ENCODE data around the gene RANBP1. TPM values are rescaled to one million over a fixed set of nuclear protein-coding genes. Genes with fewer than 3 reads are reported as not detected.

The RANBP1 gene
- polyA plus RNA-seq, 2 of the 4 experiments (the other 2 are of a cell fraction): 239 to 338 TPM

GRCh38 chr22:20153945-20154344 is 38.0 kb downstream of the RANBP1 start (continued):
- TF ChIP-seq, protein P1, sequence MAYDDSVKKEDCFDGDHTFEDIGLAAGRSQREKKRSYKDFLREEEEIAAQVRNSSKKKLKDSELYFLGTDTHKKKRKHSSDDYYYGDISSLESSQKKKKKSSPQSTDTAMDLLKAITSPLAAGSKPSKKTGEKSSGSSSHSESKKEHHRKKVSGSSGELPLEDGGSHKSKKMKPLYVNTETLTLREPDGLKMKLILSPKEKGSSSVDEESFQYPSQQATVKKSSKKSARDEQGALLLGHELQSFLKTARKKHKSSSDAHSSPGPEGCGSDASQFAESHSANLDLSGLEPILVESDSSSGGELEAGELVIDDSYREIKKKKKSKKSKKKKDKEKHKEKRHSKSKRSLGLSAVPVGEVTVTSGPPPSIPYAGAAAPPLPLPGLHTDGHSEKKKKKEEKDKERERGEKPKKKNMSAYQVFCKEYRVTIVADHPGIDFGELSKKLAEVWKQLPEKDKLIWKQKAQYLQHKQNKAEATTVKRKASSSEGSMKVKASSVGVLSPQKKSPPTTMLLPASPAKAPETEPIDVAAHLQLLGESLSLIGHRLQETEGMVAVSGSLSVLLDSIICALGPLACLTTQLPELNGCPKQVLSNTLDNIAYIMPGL (CRISPR knock-in tag; IDR thresholded peaks at IDR 0.05; ENCODE audit: borderline replicate concordance): no peak
- TF ChIP-seq RFX5 (IDR thresholded peaks at IDR 0.05): no peak
- TF ChIP-seq, protein P2, sequence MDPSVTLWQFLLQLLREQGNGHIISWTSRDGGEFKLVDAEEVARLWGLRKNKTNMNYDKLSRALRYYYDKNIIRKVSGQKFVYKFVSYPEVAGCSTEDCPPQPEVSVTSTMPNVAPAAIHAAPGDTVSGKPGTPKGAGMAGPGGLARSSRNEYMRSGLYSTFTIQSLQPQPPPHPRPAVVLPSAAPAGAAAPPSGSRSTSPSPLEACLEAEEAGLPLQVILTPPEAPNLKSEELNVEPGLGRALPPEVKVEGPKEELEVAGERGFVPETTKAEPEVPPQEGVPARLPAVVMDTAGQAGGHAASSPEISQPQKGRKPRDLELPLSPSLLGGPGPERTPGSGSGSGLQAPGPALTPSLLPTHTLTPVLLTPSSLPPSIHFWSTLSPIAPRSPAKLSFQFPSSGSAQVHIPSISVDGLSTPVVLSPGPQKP (IDR thresholded peaks at IDR 0.05; ENCODE audit: low read depth, low read length): no peak
- TF ChIP-seq, protein P3, sequence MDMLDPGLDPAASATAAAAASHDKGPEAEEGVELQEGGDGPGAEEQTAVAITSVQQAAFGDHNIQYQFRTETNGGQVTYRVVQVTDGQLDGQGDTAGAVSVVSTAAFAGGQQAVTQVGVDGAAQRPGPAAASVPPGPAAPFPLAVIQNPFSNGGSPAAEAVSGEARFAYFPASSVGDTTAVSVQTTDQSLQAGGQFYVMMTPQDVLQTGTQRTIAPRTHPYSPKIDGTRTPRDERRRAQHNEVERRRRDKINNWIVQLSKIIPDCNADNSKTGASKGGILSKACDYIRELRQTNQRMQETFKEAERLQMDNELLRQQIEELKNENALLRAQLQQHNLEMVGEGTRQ (IDR thresholded peaks at IDR 0.05): no peak
- no peak for TF ChIP-seq PBX3 (IDR thresholded peaks at IDR 0.05)
- TF ChIP-seq POLR2AphosphoS2 (conservative IDR thresholded peaks at IDR 0.05; ENCODE audit: low read length): no peak

- no peak for FAIRE-seq
- DNase-seq (ENCODE audit: low read depth in 1 of 2, low spot score in 1 of 2): peak in 1 of 2 experiments; percentile 16
- Histone ChIP-seq H3K4me2 (no peak overlapping the region), H3K27ac (no peak overlapping the region), H3K4me1 (no peaks in the 10 kb centered on the region), H3K9me3 (no peaks in the 10 kb centered on the region), H3K4me3 (no peak overlapping the region)
- TF ChIP-seq KDM5A (IDR thresholded peaks at IDR 0.05) (no peak), ZFP36 (IDR thresholded peaks at IDR 0.05; ENCODE audit: borderline replicate concordance, partially characterized antibody) (no peak), E2F6 (IDR thresholded peaks at IDR 0.05; ENCODE audit: borderline replicate concordance, low read depth) (no peak), TP53 (CRISPR knock-in tag; IDR thresholded peaks at IDR 0.05) (no peak), ZNF302 (CRISPR knock-in tag; IDR thresholded peaks at IDR 0.05) (no peak), CHD4 (IDR thresholded peaks at IDR 0.05; ENCODE audit: borderline replicate concordance) (no peak), BHLHE40 (IDR thresholded peaks at IDR 0.05; ENCODE audit: low read depth, low read length) (no peak), JUNB (IDR thresholded peaks at IDR 0.05) (no peak), FOSB (CRISPR knock-in tag; IDR thresholded peaks at IDR 0.05) (no peak), NFE2L2 (conservative IDR thresholded peaks at IDR 0.05; ENCODE audit: low read length) (no peak), EP300 (IDR thresholded peaks at IDR 0.05) (no peak), HOXB13 (CRISPR knock-in tag; IDR thresholded peaks at IDR 0.05; ENCODE audit: low read depth) (no peak), EHMT2 (IDR thresholded peaks at IDR 0.05; ENCODE audit: low read depth) (no peak), TFCP2L1 (CRISPR knock-in tag; IDR thresholded peaks at IDR 0.05) (no peak)
- TF ChIP-seq, protein P4, sequence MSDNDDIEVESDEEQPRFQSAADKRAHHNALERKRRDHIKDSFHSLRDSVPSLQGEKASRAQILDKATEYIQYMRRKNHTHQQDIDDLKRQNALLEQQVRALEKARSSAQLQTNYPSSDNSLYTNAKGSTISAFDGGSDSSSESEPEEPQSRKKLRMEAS (IDR thresholded peaks at IDR 0.05): no peak
- ChIA-PET CTCF (interaction anchor here (0.6 to 7.1 kb wide), 3 partner anchors 131 to 140 kb away, joined by 3 to 92 read pairs (median 3); no protein-coding TSS in a partner anchor), POLR2A (no interaction called here)
- 45% methylated on average over 5 of the region's 14 CpGs for WGBS (ENCODE audit: missing lambda C conversion rate)
- ATAC-seq: peak; percentile 19 to 43; a peak in 4 of 6 replicates
These were observed 38.8 kb downstream of the RANBP1 start for GRCh38 chr22:20154602-20155187.
